GM12878 (cell line): ENCODE data around the gene CAV1.

Experiments
- ATF7 ChIP-seq: fragments of 450-650 bp; IDR thresholded peaks from 2 replicates; pipeline ENCODE4 v1.6.1; 2016; ENCODE audit warnings: low read depth, mild to moderate bottlenecking
- BRCA1 ChIP-seq: IDR thresholded peaks from 2 replicates; pipeline ENCODE4 v1.6.1; 2011; ENCODE audit warnings: low read depth, low read length, improper control_type of control experiment
- ETV6 ChIP-seq, 2 experiments: fragments of 450-650 bp in 1 of 2; IDR thresholded peaks in 1 of 2; conservative IDR thresholded peaks in 1 of 2; 2 replicates each; pipeline ENCODE4 v1.6.1; 2014; ENCODE audit warnings: antibody characterized with exemption in 1 of 2, borderline replicate concordance in 1 of 2, low read depth in 1 of 2, mild to moderate bottlenecking in 1 of 2, moderate library complexity in 1 of 2
- JUND ChIP-seq: IDR thresholded peaks from 2 replicates; pipeline ENCODE4 v1.6.1; 2012; ENCODE audit warnings: low read depth, mild to moderate bottlenecking, low read length, improper control_type of control experiment, moderate library complexity
- NBN ChIP-seq: fragments of 450-650 bp; IDR thresholded peaks from 2 replicates; pipeline ENCODE4 v1.6.1; 2016
- POLR2A ChIP-seq: IDR thresholded peaks from 2 replicates; pipeline ENCODE4 v1.6.1; 2011; ENCODE audit warnings: low read depth, mild to moderate bottlenecking, low read length
- RBBP5 ChIP-seq: fragments of 200-600 bp; sonication (generic); conservative IDR thresholded peaks from 2 replicates; pipeline ENCODE4 v1.6.1; 2016
- SRF ChIP-seq, 2 experiments: IDR thresholded peaks; 2 replicates each; pipeline ENCODE4 v1.6.1; 2011; ENCODE audit warnings: low read depth in 2 of 2, low read length in 2 of 2, mild to moderate bottlenecking in 1 of 2, moderate library complexity in 1 of 2
- TARDBP ChIP-seq: IDR thresholded peaks from 2 replicates; pipeline ENCODE4 v1.6.1; 2016; ENCODE audit warnings: borderline replicate concordance
- TF ChIP-seq, protein P1 (sequence below): IDR thresholded peaks from 2 replicates; pipeline ENCODE4 v1.6.1; 2012; ENCODE audit warnings: low read depth, low read length, improper control_type of control experiment
- TF ChIP-seq, protein P2 (sequence below): IDR thresholded peaks from 2 replicates; pipeline ENCODE4 v1.6.1; 2011; ENCODE audit warnings: borderline replicate concordance, low read depth, mild to moderate bottlenecking, moderate library complexity, low read length; ENCODE audit not compliant: insufficient read depth, poor library complexity, severe bottlenecking
- TF ChIP-seq, protein P3 (sequence below), 3 experiments: IDR thresholded peaks in 2 of 3; conservative IDR thresholded peaks in 1 of 3; 2 replicates each; pipeline ENCODE4 v1.5.1; 2011; ENCODE audit warnings: low read depth in 3 of 3, low read length in 3 of 3, mild to moderate bottlenecking in 3 of 3, control low read depth in 2 of 3, moderate library complexity in 2 of 3, inconsistent platforms in 1 of 3, mixed read lengths in 1 of 3; ENCODE audit not compliant: control insufficient read depth in 2 of 3, insufficient read depth in 1 of 3; ENCODE audit errors: extremely low read depth in 1 of 3

DNA sequence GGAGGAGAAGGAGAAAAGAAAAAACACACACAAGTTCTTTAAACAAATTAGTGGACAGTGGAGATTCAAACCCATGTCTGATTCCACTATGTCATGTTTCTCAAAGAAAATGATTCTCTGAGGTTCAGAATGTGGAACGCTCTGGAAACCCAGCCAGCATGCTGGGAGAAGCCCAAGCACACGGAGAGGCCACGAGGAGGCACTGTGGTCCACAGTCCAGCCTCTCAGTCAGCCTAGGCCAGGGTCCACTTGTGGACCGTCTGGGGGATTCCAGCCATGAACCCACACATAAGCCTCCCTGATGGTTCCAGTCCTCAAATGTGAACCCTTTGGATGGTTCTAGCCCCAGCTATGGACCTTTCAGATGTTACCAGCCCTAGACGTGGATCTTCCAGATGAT, 73.4 kb downstream of the CAV1 start:
- no peak for TF ChIP-seq RBBP5
- TF ChIP-seq, protein P1, sequence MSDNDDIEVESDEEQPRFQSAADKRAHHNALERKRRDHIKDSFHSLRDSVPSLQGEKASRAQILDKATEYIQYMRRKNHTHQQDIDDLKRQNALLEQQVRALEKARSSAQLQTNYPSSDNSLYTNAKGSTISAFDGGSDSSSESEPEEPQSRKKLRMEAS: no peak
- TF ChIP-seq POLR2A: no peak
- no peak for TF ChIP-seq ATF7
- TF ChIP-seq, protein P2, sequence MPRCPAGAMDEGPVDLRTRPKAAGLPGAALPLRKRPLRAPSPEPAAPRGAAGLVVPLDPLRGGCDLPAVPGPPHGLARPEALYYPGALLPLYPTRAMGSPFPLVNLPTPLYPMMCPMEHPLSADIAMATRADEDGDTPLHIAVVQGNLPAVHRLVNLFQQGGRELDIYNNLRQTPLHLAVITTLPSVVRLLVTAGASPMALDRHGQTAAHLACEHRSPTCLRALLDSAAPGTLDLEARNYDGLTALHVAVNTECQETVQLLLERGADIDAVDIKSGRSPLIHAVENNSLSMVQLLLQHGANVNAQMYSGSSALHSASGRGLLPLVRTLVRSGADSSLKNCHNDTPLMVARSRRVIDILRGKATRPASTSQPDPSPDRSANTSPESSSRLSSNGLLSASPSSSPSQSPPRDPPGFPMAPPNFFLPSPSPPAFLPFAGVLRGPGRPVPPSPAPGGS: no peak
- TF ChIP-seq BRCA1: no peak
- TF ChIP-seq, protein P3, sequence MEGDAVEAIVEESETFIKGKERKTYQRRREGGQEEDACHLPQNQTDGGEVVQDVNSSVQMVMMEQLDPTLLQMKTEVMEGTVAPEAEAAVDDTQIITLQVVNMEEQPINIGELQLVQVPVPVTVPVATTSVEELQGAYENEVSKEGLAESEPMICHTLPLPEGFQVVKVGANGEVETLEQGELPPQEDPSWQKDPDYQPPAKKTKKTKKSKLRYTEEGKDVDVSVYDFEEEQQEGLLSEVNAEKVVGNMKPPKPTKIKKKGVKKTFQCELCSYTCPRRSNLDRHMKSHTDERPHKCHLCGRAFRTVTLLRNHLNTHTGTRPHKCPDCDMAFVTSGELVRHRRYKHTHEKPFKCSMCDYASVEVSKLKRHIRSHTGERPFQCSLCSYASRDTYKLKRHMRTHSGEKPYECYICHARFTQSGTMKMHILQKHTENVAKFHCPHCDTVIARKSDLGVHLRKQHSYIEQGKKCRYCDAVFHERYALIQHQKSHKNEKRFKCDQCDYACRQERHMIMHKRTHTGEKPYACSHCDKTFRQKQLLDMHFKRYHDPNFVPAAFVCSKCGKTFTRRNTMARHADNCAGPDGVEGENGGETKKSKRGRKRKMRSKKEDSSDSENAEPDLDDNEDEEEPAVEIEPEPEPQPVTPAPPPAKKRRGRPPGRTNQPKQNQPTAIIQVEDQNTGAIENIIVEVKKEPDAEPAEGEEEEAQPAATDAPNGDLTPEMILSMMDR (IDR thresholded peaks at IDR 0.05 in 2 of 3, conservative IDR thresholded peaks at IDR 0.05 in 1 of 3; ENCODE audit: control insufficient read depth in 2 of 3, extremely low read depth in 1 of 3, insufficient read depth in 1 of 3, low read depth in 3 of 3, low read length in 3 of 3): peak in 2 of 3 experiments; percentile 41 to 48; a peak in 4 of 6 replicates
- no peak for TF ChIP-seq TARDBP
- TF ChIP-seq JUND: no peak
- TF ChIP-seq NBN: no peak
- TF ChIP-seq SRF (IDR thresholded peaks at IDR 0.05; ENCODE audit: low read depth in 2 of 2, low read length in 2 of 2): no peak
- TF ChIP-seq ETV6 (conservative IDR thresholded peaks at IDR 0.05 in 1 of 2, IDR thresholded peaks at IDR 0.05 in 1 of 2; ENCODE audit: borderline replicate concordance in 1 of 2, low read depth in 1 of 2): no peak
